NCI-H82 treated with DMSO at 0.1 percent for 48 hours (cell line): Measurements from ENCODE around the gene DMAC2L.
"Not testable (repeated sequence)": the region's sequence is repeated elsewhere in the genome, so short reads cannot be mapped to it uniquely, and the experiment has no call there.

Experiments used
- DNase-seq: peaks from one replicate; lab custom pipeline; 2025; ENCODE audit not compliant: unreplicated experiment; lab: John Stamatoyannopoulos, UW

DMAC2L gene

DNA sequence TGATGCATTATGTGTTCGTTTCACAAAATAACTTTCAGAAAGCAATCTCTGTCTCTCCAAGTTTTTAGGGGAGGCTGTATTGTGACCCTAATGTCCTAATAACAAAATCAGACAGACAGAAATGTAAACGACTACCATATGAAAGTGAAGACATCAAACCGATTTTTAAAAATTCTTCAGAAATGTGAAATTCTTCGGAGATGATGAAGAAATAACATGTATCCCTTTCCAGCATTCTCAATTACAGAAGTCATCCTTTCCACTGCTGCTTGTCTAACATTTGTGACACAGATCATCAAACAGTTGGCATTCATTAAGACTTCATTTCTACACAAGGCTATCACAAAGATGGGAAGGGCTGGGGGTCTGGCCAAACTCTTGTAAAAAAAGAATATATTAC is 41.0 kb downstream of the DMAC2L start:
- no peak for DNase-seq

DNA sequence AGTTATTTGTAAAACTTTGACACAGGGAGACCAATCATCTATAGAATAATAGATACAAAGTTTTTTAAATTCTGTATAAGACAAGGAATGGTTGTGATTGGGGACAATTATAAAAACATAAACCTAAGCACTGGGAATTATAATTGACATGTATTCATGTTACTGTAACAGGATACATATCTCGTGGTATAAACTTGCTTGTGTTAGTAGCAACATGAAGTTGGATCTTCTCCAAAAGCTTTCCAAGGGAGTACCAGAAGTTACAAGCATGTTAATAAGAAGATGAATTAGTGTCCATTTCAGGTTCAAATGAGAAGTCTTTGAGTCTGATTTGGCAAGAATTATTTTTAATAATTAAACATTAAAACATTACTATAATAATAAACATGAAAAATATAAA is 42.4 kb downstream of the DMAC2L start:
- DNase-seq: no peak

GRCh38 chr14:50355692-50356091 is 43.6 kb downstream of the DMAC2L start:
- no peak for DNase-seq

DNA sequence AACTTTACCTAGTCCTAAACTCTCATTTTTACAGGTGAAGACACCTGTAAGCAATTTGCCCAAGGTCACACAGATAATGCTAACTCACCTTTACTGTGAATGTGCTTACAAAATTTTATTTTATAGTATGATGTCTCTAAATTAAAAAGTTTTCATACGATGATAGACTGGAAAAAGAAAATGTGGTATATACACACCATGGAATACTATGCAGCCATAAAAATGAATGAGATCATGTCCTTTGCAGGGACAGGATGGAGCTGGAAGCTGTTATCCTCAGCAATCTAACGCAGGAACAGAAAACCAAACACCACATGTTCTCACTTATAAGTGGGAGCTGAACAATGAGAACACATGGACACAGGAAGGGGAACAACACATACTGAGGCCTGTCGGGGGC is 44.2 kb downstream of the DMAC2L start:
- not testable (repeated sequence) for DNase-seq

DNA sequence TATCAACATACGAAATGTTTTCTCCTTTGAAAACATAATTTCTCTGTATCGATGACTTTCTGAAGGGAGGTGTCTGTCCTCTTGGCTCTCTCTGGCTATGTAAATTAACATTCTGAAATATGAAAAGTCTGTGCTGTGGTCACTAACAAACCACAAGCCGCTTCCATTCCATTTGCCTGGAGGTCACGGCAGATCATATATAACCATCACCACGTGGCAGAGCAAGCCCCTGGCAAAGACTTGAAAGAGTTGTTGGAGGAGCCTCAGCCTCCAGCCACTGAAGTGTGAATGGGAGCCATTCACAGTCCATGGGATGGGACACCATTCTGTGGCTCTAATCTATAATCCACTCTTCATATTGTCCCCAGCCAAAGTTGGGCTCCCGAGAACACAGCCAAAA is 45.0 kb downstream of the DMAC2L start:
- no peak for DNase-seq

GRCh38 chr14:50357753-50358395 is 45.8 kb downstream of the DMAC2L start:
- no peak for DNase-seq

DNA sequence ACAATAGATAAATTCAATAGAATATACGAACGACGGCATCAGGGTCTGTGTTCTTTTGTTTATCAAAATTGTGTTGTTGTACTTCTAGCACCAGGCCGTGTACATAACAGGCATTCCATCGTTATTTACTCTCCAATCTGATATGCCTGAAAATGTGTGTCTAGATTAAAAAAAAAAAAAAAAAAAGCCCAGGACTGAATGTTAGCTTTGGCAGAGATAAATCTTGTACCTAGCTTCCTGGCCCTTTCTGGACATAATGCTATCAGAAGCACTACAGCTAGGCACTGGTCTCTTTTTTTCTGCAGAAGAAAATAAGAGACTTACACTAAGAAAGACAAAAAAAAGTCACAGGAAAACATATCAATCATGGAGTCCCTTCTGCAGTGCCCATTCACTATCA is 47.5 kb downstream of the DMAC2L start:
- no peak for DNase-seq

DNA sequence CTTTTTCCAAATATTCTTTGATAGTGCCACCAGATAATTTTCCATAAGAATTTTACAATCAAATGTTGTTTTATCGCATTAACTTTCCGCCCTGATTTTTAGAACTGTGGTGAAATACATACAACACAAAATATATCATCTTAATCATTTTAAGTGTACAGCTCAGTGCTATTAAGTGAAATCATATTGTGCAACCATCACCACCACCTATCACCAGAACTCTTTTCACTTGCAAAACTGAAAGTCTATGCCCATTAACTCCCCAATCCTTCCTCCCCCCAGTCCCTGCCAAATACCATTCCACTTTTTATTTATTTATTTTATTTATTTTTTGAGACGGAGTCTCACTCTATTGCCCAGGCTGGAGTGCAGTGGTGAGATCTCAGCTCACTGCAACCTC is 48.0 kb downstream of the DMAC2L start:
- DNase-seq: no peak

DNA sequence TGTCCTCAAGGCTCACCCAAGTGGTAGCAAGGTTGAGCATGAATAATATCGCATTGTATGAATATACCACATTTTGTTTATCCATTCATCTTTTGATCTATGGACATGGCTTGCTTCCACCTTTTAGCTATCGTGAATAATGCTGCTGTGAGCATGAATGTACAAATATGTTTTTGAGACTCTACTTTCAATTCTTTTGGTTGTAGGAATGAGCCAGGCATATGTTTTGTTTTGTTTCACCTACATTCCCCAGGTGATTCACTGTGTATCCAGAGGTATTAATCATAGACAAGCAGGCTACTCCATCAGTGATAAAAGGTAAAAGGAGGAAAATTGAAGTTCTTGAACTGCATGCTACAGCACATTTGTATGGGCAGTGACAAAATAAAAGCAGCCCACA is 48.7 kb downstream of the DMAC2L start:
- no peak for DNase-seq

GRCh38 chr14:50361473-50362403 is 49.6 kb downstream of the DMAC2L start:
- not testable (repeated sequence) for DNase-seq

DNA sequence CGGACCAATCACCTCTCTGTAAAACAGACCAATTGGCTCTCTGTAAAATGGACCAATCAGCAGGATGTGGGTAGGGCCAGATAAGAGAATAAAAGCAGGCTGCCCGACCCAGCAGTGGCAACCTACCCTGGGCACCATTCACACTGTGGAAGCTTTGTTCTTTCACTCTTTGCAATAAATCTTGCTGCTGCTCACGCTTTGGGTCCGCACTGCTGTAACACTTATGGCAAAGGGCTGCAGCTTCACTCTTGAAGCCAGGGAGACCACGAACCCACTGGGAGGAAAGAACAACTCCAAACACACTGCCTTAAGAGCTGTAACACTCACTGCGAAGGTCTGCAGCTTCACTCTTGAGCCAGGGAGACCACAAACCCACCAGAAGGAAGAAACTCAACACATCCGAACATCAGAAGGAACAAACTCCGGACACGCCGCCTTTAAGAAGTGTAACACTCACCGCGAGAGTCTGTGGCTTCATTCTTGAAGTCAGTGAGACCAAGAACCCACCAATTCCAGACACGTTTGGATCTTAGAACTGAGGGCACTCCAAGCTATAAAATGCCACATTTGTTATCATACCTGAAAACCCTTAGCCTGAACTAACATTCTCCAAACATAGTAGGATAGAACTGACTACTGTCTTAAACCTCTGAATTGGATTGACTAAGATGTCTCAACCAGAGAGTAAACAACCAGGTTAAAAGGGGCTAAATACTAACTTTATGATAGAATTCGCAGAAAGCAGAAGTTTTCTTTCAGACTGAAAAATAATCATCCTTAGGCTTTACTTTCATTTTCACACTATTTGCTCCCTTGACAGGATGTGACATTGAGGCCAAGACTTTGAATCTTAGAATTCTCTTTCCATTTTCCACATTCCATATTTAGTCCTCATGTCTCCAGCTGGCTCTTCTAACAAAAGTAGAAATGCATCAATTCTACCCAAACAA is 50.9 kb downstream of the DMAC2L start:
- no peak for DNase-seq

DNA sequence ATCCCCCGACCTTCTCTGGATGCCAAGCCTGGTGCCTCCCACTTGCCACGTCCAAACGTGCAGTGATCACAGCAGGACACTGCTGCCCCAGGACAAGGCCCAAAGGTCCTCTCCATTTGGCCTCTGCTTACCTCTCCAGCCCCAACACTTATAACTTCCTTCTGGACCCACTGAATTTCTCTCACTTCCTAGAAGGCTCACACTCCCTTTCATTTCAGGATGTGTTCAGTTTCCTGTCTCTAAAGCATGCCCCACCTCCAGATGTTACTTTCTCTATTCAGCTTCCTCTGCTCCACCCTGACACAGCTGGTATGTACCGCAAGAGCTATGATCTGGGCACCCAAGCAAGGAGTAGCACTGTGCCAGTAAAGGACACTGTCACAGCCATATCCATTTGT is 51.6 kb downstream of the DMAC2L start:
- no peak for DNase-seq

GRCh38 chr14:50364792-50365191 is 52.7 kb downstream of the DMAC2L start:
- DNase-seq: no peak

GRCh38 chr14:50365572-50365971 is 53.4 kb downstream of the DMAC2L start:
- DNase-seq: peak; percentile 37

- no peak for DNase-seq
These were observed 54.0 kb downstream of the DMAC2L start for GRCh38 chr14:50366115-50366514.

GRCh38 chr14:50366589-50366988 is 54.5 kb downstream of the DMAC2L start:
- DNase-seq: no peak

GRCh38 chr14:50371546-50371945 is 59.4 kb downstream of the DMAC2L start:
- no peak for DNase-seq

GRCh38 chr14:50373959-50374358 is 61.8 kb downstream of the DMAC2L start:
- no peak for DNase-seq

GRCh38 chr14:50375760-50376159 is 63.6 kb downstream of the DMAC2L start:
- no peak for DNase-seq
